HG03558 (cell line): ENCODE data around the gene ANKS1B.
"Not testable (repeated sequence)": the region's sequence is repeated elsewhere in the genome, so short reads cannot be mapped to it uniquely, and the experiment has no call there.

Experiments used
- ATAC-seq: cut with Tn5 transposase; IDR thresholded peaks from one replicate; pipeline ENCODE4 v1.9.1; 2021; ENCODE audit warnings: moderate number of reproducible peaks; ENCODE audit not compliant: unreplicated experiment; ENCODE audit errors: extremely low read depth

The ANKS1B gene

DNA sequence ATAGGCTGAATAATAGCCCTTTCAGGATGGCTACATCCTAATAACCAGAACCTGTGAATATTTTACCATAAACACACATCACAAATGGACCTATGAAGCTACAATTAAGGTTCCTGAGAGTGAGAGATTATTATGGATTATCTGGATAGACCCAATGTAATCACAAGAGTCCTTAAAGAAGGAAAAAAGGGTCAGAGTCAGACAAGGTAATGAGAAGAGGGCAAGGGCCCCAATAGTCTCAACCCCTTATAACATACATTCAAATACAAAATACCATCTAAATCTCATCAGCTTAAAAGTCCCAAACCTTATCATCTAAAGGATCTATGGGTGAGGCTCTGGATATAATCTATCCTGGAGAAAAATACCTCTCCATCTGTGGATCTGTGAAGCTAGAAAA lies 272.5 kb downstream of the ANKS1B start:
- no peak for ATAC-seq

DNA sequence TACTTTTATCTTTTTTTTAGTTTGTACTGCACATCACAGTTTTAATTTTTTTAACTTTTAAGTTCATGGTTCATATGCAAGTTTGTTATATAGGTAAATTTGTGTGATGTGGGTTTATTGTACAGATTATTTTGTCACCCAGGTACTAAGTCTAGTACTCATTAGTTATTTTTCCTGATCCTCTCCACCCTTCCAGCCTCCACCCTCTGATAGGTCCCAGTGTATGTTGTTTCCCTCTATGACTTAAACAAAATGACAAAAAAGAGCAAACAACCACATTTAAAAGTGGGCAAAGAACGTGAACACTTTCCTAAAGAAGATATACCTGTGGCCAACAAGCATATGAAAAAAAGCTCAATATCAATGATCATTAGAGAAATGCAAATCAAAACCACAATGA lies 273.5 kb downstream of the ANKS1B start:
- ATAC-seq, result no peak

DNA sequence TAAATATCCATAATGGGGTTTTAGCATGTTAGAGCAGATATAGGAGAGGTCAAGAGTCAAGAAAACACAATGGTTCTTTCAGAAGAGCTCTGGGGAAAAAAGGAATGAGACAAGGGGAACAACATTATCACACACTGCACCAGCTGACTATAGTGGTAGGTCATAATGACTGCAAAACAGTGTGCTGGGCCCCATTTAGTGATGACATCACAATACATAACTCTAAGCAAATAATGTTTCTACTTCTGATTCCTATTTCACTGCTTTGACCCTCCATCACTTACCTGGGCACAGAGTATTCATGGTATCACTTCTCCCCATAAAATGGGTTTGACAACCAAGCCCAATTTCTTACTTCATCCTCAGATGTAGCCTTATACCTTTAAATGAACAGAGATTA lies 275.1 kb downstream of the ANKS1B start:
- ATAC-seq, result no peak

DNA sequence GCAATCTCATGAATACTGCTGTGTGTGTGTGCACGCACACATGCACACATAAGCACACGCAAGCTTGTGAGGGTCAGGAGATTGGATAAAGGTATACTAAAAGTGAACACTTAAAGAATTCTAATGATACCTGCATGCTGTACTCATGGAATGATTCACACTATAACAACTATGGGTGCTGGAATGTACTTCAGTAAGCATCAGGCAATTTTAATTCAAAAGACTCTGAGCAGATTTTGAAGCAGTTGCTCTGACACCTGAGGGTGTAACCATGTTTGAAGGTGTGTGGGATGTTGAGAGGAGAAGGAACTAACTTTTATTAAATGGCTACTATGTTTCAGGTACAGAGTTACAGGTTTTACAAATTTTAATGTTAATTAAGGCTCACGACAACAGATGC lies 275.6 kb downstream of the ANKS1B start:
- no peak for ATAC-seq

DNA sequence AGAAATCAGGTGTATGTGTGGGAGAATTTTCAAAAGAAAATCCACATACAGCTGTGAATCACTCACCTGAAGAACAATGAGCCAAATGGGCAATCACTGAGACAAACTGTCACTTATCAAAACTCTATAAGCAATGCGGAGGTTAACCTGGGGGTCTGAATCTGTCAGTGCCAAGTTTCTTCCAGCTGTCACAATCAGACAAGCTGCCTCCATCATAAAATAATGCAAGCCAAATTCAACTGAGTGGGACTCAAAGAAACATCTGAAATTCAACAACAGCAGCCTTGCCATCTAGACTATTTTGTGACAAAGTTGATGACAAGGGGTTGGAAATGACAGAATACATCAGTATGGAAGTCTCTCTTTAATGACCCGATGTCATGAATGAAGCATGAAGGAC lies 276.9 kb downstream of the ANKS1B start:
- no peak for ATAC-seq

GRCh38 chr12:99706736-99707473 lies 277.8 kb downstream of the ANKS1B start:
- no peak for ATAC-seq

- ATAC-seq, result no peak
Measured at GRCh38 chr12:99704458-99704857, 280.3 kb downstream of the ANKS1B start.

- ATAC-seq, result no peak
Measured at GRCh38 chr12:99704036-99704435, 280.7 kb downstream of the ANKS1B start.

DNA sequence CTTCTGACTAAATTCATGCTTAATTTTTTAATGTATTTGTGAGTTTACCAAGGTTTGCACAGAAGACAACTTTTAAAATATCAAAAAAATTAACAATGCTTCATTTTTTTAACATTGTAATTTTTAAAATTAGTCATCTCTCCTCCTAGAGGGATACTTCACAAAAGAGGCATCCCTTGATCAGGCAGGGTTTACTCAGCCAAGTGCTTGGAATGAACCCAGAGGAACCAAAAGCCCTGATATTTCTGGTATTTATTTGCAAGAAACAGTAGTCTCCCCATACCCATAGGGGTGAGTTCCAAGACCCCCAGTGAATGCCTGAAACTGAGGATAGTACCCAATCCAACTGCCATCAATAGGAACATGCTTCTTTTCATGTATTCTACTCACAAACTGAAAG lies 284.7 kb downstream of the ANKS1B start:
- no peak for ATAC-seq

- no peak for ATAC-seq
Measured at GRCh38 chr12:99695050-99695449, 289.7 kb downstream of the ANKS1B start.

DNA sequence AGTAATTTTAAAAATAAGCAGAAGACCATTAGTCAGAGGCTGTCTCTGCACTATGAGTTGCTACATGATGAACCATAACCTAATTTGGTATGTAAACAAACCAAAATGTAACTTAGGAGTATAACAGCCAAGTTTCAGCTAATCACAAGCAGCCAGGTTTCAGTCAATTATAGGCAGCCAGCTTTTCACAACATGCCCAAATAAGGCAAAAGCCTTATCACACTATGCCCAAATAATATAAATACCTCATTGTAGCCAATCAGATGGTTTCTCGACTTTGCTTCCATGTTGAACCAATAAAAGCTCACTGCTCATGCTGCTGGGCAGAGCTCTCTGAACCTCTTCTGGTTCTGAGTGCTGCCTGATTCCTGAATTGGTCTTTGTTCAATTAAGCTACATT lies 298.6 kb downstream of the ANKS1B start:
- ATAC-seq, result no peak

- no peak for ATAC-seq
Measured at GRCh38 chr12:99680276-99680675, 304.5 kb downstream of the ANKS1B start.

GRCh38 chr12:99670635-99671034 lies 314.1 kb downstream of the ANKS1B start:
- ATAC-seq, result no peak

DNA sequence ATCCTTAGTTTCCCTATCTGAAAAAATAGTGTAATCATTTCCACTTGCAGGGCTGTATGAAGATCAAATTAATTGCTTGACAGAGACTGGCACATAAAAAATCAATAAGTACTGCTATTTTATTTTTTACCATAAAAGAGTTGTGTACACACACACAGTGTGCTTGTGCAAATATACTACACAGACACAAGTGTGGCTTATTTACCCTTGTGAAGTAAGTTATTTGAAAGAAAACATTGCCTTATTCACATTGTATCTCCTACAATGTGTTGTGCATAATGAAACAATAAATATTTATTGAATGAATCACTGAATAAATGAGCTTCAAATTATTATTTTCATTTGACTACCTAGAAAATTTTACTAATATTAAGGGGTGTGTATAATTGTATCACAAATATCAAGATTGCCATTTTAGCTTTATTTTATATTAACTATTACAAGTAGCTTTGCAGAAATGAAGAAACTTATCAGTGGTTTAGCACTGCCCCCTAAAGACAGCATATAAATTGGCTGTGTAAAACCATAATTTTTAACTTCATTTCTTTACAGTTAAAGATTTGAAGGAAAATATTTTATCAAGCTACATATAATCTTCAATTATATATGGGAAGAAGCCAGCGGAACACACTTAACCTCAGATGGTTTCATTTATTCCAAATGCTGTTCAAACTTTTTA lies 325.9 kb downstream of the ANKS1B start:
- ATAC-seq, result no peak

GRCh38 chr12:99649551-99649950 lies 335.2 kb downstream of the ANKS1B start:
- ATAC-seq, result no peak

GRCh38 chr12:99648183-99648582 lies 336.6 kb downstream of the ANKS1B start:
- no peak for ATAC-seq

DNA sequence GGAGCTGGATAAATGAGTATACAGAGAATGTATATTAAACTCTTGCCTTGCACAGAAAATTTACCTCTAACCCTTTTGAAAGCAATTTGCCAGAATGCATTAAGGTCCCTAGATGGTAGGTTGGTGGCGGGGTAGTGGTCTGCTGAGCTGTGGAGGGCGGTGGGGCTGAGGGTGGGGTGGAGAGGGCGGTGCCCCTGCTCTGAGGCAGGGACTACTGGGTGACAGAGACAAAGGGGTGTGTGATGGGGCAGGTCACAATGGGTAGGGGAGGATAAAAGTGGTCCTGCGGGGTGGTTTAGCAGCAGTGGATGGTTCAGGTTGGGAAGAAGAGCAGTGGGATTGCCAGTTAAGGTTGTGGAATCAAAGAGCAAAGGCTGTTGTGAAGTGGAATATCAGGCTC lies 337.3 kb downstream of the ANKS1B start, which contains the start of gene GARIN6:
Gene GARIN6, plus strand, starts transcription at position 301 of the 400 bp plus-strand sequence. CDS start 422 bp downstream, outside the sequence.
- ATAC-seq, result no peak

DNA sequence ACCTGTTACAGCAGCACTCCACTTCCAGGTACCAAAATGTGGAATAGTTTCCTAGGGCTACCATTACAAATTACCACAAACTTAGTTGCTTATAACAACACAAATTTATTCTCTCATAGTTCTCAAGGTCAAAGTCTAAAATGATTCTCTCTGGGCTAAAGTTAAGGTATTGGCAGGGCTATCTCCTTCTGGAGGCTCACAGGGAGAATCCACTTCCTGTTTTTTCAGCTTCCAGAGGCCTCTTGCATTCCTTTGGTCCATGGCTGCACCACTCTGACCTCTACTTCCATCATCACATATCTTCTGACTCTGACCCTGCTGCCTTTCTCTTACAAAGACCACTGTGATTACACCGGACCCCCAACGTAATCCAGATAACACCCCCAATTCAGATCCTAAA lies 340.1 kb downstream of the ANKS1B start:
- no peak for ATAC-seq

GRCh38 chr12:99627459-99627858 lies 357.3 kb downstream of the ANKS1B start:
- no peak for ATAC-seq

GRCh38 chr12:99624591-99624990 lies 360.1 kb downstream of the ANKS1B start:
- ATAC-seq, result not testable (repeated sequence)

- no peak for ATAC-seq
Measured at GRCh38 chr12:99620159-99620479, 364.6 kb downstream of the ANKS1B start.
